HG03060 (cell line): Measurements from ENCODE around the gene ADGRV1.

Experiments used
- ATAC-seq: cut with Tn5 transposase; IDR thresholded peaks from one replicate; pipeline ENCODE4 v1.9.1; 2021; ENCODE audit warnings: low read depth, moderate number of reproducible peaks; ENCODE audit not compliant: unreplicated experiment

The ADGRV1 gene

GRCh38 chr5:91090995-91091394 lies 532.4 kb downstream of the ADGRV1 start:
- no peak for ATAC-seq

GRCh38 chr5:91091471-91092234 lies 533.1 kb downstream of the ADGRV1 start:
- ATAC-seq, result no peak

DNA sequence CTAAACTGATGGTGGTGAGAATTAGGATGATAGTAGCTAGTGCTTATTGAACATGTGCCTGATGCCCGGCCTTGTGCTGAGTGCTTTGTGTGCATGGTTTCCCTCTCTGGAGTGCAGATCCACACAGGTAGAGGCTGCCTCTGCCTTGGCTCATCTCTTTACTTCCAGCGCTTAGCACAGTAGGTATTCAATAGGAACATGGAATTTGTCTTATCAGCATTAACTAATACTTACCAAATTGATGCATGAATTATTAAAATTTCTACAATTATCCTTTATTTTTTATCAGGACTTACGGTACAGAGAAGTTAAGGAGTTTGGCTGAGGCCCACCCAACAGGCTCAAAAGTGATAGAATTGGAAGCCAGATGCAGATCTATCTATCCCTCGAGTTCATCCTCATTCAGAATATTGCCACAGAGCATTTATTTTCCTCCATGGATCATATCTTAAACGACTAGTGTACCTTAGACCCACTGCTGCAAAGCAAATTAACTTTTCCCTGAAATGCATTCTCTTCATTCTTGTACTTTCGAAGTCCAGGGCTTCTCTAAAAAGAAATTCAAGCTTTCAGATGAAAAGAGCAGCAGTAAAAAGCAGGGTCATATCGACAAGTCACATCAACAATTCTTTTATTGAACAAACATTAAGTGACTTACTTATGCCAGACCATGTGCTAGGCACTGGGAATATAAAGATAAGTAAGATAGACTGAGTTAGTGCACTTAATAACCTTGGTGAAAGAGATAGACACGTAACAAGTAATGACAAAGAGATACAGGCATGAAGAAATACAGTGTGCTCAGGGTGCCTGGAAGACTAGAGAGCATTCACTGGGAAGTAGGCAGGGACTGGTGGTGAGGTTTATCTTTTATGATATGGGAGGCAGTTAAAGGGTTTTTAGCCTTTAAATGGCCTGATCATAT lies 534.5 kb downstream of the ADGRV1 start:
- ATAC-seq, result no peak

DNA sequence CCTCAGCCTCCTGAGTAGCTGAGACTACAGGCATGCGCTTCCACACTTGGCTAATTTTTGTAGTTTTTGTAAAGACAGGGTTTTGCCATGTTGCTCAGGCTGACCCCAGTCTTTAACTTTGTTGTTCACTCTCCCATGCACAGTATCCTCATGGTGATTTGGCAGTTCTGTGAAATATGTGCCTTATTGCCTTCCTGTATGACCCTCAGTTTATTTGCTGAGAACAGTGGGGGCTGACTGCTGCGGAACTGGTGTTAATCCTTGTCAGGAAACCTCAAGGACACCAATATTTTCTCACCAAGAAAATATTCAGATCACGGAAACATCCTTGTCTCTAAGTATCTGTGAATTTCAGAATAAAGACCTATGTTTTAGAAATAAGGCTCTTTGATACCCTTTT lies 536.7 kb downstream of the ADGRV1 start:
- no peak for ATAC-seq

GRCh38 chr5:91095786-91096385 lies 537.3 kb downstream of the ADGRV1 start:
- no peak for ATAC-seq

GRCh38 chr5:91098541-91098940 lies 539.9 kb downstream of the ADGRV1 start:
- ATAC-seq, result no peak

GRCh38 chr5:91101600-91102379 lies 543.2 kb downstream of the ADGRV1 start:
- ATAC-seq, result peak; percentile 92

GRCh38 chr5:91103353-91104061 lies 544.9 kb downstream of the ADGRV1 start:
- no peak for ATAC-seq

- no peak for ATAC-seq
Observed at GRCh38 chr5:91104062-91104448, 545.5 kb downstream of the ADGRV1 start.

DNA sequence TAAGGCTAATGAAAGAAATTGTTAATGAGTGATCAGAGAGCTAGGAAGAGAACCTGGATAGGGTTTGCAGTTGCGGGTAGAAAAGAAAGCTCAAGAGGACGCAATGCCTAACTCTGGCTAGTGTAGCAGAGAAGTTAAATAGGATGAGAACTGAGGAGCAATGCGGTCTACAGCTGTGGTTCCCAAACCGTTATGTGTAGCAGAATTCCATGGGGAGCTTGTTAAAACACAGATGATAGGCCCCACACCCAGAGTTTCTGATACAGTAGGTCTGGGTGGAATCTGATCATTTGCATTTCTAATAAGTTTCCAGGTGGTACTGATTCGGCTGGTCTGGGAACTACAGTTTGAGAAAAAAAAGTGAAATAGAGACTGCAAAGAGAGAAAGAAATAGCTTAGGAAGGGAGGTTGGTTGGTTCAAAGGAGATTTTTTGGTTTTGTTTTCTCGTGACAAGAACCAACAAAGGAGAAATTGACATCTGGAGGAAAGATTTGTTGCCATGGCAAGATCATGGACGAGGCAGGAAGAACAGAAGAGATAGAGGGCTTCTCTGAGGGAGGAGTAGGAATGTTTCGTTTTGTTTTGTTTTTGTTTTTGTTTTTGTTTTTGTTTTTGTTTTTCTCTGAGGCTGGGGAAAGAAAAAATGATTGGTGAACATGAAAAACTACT lies 548.4 kb downstream of the ADGRV1 start:
- no peak for ATAC-seq

- ATAC-seq, result no peak
Observed at GRCh38 chr5:91109634-91110033, 551.0 kb downstream of the ADGRV1 start.

GRCh38 chr5:91110686-91111085 lies 552.1 kb downstream of the ADGRV1 start:
- ATAC-seq, result no peak

GRCh38 chr5:91111473-91112238 lies 553.1 kb downstream of the ADGRV1 start:
- no peak for ATAC-seq

DNA sequence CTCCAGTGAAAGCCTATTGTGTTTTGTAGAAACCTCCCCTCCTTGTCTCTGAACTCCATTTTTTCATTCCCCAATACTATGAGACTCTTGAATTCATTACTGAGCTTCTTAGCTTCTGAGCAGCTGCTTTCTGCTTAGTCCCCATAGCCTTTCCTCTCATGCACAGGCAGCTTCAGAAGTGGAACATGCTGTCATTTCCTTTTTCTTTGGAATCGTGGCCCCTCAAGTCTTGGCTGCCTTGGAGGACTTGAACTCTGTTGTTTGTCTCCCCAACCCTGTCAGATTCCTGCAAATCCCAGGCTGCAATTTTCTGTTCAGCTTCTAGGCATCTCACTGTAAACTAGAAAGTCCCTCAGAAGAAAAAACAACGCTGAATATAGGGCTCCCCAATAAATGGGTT lies 556.1 kb downstream of the ADGRV1 start:
- no peak for ATAC-seq

GRCh38 chr5:91118354-91118753 lies 559.8 kb downstream of the ADGRV1 start:
- no peak for ATAC-seq

- no peak for ATAC-seq
Observed at GRCh38 chr5:91118796-91119195, 560.2 kb downstream of the ADGRV1 start.

- no peak for ATAC-seq
Observed at GRCh38 chr5:91119217-91119616, 560.6 kb downstream of the ADGRV1 start.

GRCh38 chr5:91119981-91120850 lies 561.6 kb downstream of the ADGRV1 start:
- ATAC-seq, result no peak
